GOT3 (cell line): ENCODE results near the gene CEP131.

ENCODE experiments used
- DNase-seq: peaks from one replicate; lab custom pipeline; 2025; ENCODE audit warnings: mixed read lengths; lab: John Stamatoyannopoulos, UW

CEP131 gene

DNA sequence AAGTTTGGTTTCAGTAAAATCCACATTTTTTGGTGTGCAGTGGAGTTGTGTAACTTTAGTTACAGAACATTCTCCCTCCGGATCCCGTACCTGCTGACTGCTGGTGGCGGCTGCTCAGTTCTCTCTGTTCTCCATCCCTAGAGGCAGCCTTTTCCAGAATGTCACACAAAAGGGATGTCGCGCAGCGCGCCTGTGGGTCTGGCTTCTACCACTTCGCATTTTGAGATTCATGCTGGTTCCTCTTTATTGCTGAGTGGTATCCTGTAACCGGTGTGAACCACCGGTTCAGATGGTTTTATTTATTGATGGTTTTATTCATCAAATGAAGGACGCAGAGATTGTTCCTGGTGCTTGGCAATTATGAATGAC lies 981 bp upstream of the CEP131 start:
- no peak for DNase-seq

GRCh38 chr17:81222620-81222905 lies 202 bp downstream of the CEP131 start:
- no peak for DNase-seq

DNA sequence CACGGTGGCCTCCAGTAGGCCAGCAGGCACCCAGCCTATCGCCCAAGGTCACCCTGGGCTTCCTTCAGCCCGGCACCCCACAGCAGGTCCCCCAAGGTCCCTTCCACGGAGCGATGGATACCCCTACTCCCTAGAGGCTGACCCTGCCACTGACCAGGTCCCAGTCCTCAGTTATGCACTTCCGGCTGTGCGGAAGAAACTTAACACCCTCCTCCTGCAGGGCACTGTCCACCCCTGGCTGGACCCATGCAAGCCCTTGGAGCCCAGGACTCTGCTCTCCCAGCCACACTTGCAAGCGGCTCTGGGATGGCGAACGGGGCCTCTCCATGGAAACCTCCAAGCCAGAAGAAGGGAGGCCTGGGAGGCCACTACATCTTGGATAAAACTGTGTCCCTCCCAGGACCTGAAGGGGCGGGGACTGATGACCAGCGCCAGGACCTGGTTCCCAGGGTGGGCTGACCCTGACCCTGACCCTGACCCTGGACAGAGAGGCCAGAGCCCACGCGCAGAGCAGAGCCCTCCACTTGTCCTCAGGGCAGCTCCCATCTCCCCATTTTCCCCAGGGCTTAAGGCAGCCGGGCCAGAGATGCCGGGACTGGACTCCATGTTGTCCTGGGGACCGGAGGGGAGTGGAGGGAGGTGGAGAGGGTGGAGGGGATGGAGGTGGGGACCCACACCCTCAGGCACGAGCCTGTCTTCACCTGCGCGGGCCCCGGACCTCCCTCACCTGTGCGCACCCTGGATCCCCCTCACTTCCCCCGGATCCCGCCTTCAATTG lies 734 bp downstream of the CEP131 start:
- DNase-seq, result no peak

DNA sequence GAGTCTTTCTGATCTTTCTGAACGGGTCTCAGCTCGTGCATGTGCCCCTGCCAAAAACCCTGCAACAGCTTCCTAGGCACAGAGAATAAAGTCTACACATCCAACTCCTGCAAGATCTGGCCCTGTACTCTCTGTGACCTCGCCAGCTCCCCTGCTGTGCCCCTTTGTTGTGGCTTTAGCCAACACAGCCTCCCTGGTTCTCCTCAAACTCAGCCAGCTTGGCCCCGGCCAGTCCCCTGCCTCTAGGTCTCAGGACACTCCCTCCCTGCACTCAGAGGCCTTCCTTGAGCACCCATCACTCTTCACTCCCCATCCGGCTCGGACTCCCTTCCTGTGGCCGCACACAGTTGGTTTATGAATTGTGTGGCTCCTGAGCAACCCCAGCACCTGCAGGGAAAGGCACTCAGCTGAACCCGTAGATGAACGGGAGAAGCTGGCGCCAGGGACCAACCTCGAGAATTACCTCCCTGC lies 1.4 kb downstream of the CEP131 start:
- DNase-seq, result no peak

DNA sequence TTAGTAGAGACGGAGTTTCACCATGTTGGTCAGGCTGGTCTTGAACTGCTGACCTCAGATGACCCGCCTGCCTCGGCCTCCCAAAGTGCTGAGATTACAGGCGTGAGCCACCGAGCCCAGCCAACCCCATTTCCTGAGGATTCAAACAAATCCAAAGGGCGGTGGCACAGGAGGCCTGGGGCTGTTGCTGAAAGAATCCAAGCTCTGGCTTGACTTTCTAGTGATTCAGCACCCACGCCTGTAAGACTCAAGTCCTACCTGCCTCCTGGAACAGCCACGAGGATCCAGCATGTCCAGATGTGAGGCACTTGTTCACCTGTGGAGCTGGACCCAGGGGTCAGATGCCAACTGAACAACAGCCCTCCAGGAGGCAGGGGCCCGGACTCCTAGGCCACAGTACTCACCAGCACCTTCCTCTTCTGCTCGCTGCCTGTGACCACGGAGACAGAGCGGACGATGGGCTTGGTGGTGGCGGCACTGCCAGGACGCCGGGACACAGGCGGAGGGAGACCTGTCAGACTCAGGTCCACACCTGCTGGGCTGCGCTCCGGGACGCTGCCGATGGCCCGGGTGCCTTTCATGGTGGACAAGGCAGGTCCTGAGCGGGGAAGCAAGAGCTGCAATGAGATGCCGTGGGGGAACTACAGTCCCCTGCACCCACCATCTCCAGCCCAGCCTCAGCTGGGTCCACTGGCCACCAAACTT lies 3.1 kb downstream of the CEP131 start:
- no peak for DNase-seq

- no peak for DNase-seq
Measured at GRCh38 chr17:81218991-81219390, 3.8 kb downstream of the CEP131 start.

DNA sequence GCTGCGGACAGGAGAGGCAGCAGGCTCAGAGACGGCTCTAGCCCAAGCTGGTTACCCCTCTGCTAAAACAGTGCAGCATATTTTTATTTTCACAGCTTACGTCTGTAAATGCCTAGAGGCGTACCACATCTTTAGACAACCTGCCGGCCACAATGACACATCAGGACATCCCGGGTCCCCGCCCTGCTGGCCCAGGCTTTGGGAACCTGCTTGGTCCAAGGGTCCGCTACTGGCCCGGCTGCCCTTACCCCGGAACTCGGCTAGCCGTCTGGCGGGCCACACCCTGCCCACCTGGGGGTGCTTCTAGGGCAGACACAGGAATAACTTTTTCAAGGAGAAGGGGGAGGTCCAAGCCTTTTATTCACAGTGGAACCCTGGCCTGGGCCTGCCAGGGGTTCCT lies 4.3 kb downstream of the CEP131 start:
- no peak for DNase-seq

GRCh38 chr17:81217491-81217890 lies 5.3 kb downstream of the CEP131 start:
- no peak for DNase-seq

DNA sequence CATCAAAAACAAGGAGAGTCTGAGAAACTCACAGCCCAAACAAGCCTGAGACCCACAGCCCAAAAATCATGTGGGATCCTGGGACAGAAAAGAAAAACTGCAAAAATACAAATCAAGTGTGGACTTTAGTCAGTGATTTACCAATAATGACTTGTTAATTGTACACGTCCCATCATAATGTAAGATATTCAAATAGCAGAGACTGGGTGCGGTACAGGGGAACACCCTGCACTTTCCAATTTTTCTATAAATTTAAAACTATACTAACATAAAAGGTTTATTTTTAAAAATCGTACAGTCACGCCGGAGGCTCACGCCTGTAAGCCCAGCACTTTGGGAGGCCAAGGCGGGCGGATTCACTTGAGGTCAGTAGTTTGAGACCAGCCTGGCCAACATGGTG lies 8.8 kb downstream of the CEP131 start:
- no peak for DNase-seq

DNA sequence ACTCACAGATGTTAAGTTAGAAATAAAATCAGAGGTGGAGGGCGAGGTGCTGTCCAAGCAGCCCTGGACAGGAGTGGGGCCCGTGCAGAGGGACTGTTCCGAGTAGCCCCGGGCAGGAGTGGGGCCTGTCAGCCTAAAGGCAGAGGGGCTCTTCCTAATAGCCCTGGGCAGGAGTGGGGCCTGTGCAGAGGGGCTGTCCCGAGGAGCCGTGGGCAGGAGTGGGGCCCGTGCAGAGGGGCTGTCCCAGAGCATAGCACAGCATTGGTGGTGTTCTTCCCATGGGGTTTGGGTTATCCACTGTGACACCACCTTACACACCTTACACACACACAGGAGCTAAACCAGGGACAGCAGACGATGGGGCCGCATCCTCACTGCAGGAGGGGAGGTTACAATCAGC lies 10.4 kb downstream of the CEP131 start:
- DNase-seq, result no peak

- DNase-seq, result no peak
Measured at GRCh38 chr17:81210868-81211267, 11.9 kb downstream of the CEP131 start.

- DNase-seq, result no peak
Measured at GRCh38 chr17:81210466-81210865, 12.3 kb downstream of the CEP131 start.

GRCh38 chr17:81209141-81209540 lies 13.6 kb downstream of the CEP131 start:
- DNase-seq, result no peak

DNA sequence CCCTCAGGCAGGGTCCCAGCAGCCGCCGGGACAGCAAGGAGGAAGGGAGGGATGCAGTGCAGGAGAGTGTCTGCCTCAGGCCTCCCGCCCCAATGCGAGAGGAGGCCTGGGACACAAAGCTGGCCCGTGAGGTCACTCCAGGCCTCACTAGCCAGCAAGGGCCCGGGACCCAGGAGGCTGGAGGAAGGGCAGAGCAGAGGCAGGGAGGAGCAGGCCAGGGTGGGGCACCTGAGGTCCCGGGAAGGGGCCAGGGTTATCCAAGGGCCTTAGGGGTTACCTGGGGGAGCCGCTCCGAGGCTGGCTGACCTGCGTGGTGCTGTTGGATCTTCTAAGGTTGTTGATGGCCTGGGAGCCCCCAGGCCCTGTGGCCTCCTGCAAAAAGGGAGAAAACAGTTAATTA lies 14.1 kb downstream of the CEP131 start:
- no peak for DNase-seq

GRCh38 chr17:81207610-81208581 lies 14.9 kb downstream of the CEP131 start:
- DNase-seq, result no peak

DNA sequence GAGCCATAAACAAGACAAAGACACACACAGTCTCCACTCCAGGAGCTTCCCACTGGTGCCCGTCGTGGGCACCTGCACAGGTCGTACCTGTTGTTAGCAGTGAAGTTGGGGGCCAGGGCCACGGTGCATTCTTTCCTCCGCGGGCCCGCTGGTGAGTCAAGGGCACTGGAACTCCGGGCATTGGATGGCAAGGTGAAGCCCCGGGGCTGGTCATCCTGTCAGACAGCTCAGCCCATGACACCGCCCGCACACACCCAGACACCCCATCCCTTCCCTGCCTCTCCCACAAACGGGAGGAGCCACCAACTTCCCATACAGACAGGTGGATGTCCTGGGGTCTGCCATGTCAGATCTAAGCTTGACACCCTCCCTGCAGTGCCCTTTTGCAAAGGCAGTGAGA lies 16.1 kb downstream of the CEP131 start:
- DNase-seq, result no peak

DNA sequence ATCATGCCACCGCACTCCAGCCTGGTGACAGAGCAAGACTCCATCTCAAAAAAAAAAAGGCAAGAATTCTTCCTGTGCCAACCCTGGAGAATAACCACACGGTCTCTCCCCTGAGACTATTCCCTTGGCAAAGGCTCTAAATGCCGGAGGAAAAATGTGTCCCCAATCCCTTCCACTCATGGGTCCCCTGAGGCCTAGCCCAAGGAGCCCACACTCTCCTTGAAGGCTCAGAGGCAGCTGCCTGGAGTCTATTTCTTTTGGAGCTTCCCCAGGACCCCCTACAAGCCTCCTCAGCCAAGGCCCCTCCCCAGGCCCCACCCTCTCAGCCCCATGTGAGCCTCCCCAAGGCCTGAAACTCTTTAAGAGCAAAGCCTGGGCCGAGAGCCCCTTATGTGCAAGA lies 16.6 kb downstream of the CEP131 start:
- no peak for DNase-seq

DNA sequence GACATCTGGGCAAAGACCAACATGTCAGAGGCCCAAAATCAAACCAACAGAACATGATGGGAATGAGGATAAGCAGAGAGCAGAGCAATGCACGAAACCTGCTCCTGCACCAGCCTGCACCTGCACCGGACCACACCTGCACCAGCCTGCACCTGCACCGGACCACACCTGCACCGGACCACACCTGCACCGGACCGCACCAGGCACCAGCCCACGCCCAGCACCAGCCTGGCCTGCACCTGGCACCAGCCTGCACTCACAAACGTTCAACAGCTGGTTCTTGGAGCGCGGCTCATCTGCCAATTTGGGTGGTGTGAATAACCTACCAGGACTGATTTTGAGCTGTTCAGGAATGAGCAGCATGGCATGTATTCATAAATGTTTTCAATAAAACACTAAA lies 18.2 kb downstream of the CEP131 start:
- no peak for DNase-seq

DNA sequence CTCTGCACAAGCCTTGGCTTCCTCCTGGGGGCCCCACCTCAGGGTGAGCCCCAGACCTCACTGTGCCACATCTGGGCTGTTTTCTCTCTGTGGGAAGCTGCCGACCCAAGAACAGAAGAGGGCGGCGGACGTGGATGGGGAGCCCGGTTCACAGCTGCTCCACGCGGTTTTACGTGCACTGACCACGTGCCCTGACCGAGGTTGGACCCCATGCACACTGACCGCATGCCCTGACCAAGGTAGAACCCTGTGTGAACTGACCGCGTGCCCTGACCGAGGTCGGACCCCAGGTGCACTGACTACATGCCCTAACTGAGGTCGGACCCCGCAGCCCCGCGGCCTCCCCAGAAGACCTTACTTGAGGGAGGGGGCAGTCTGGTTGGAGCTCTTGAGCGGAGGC lies 19.6 kb downstream of the CEP131 start:
- no peak for DNase-seq

GRCh38 chr17:81202318-81202717 lies 20.4 kb downstream of the CEP131 start:
- no peak for DNase-seq

GRCh38 chr17:81200695-81201580 lies 21.8 kb downstream of the CEP131 start:
- DNase-seq, result no peak

DNA sequence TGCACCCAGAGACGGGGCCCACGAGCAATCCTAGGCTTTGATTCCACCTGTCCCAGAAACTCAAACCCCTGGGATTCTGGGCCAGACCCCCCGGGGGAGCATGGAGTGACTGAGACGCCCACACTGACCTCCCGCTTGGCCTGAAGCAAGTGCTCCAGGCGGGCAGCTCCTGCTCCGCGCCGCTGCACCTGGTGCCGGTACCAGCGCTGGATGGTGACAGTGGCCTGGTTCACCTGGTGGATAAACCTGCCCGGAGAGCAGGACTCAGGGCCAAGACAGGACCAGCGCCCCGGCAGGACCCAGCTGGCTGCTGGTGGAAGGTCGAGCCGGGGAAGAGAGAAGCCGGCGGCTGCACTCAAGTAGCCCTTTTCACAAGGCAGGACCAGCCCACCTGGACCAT lies 22.6 kb downstream of the CEP131 start:
- no peak for DNase-seq
